ENCODE data around the gene KLC1. TPM values are rescaled to one million over a fixed set of nuclear protein-coding genes. Genes with fewer than 3 reads are reported as not detected.

KLC1 gene
- total RNA-seq, 2 donors from 2014 or later: 78.1 to 112 TPM

GRCh38 chr14:103749452-103749851 is 120.4 kb downstream of the KLC1 start:
- DNase-seq: no peak
- Histone ChIP-seq H3K36me3 (no peaks in the 10 kb centered on the region), H3K9me3 (no peaks in the 10 kb centered on the region), H3K27me3 (no peaks in the 10 kb centered on the region), H3K27ac (no peak overlapping the region), H3K4me1 (no peaks in the 10 kb centered on the region), H3K9ac (ENCODE audit: low read depth in 2 of 2, low read length in 2 of 2) (no peak overlapping the region), H3K4me3 (no peak overlapping the region)
- intact Hi-C loops (cut with DNase I): no loop called here
- no peak for TF ChIP-seq CTCF (IDR thresholded peaks at IDR 0.05)

DNA sequence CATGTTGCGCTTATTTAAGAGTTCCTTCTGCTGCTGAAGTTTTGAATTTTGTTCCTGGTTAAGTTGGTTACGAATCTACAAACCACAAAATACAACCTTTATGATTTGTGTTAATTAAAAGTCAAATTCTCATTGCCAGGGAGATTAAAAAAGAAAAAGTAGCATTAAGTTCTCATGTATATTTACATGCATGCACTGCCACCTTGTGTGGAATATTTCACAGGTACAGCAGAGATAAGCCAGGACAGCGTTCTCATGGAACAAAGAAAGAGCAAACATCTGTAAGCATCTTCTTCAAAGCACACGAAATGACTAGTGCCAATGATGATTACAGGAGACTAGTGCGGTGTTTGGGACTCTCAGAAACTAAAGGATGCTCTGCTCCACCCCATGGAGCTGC is 120.8 kb downstream of the KLC1 start:
- DNase-seq: no peak
- no peaks in the 10 kb centered on the region for H3K9me3 ChIP-seq
- no peaks in the 10 kb centered on the region for H3K4me1 ChIP-seq
- no peaks in the 10 kb centered on the region for H3K27me3 ChIP-seq
- intact Hi-C loops (cut with DNase I): no loop called here
- no peak overlapping the region for H3K4me3 ChIP-seq
- no peak overlapping the region for H3K27ac ChIP-seq
- no peaks in the 10 kb centered on the region for H3K36me3 ChIP-seq
- TF ChIP-seq CTCF (IDR thresholded peaks at IDR 0.05): no peak
- no peak overlapping the region for H3K9ac ChIP-seq (ENCODE audit: low read depth in 2 of 2, low read length in 2 of 2)

Other genes with a start within 250 kb of the KLC1 start
- gene MARK3, start 243.8 kb upstream of the KLC1 start, total RNA-seq: 10 to 100 TPM; 52.5 to 63.6 TPM
- gene CKB, start 106.4 kb upstream of the KLC1 start, total RNA-seq: 1,000 to 10,000 TPM; 1,501 to 4,641 TPM
- 10 to 100 TPM in 1 of 2 donors, 1 to 10 TPM in 1; 10.0 to 17.8 TPM for gene TRMT61A, start 100.0 kb upstream of the KLC1 start, total RNA-seq
- gene BAG5, start 66.6 kb upstream of the KLC1 start, total RNA-seq: 10 to 100 TPM; 26.8 to 29.7 TPM
- gene COA8, start 66.3 kb upstream of the KLC1 start, total RNA-seq: 10 to 100 TPM; 37.1 to 41.5 TPM
- 10 to 100 TPM in 1 of 2 donors, 1 to 10 TPM in 1; 8.3 to 70.0 TPM for gene XRCC3, start 86.2 kb downstream of the KLC1 start, total RNA-seq
- 10 to 100 TPM; 49.3 to 68.9 TPM for gene ZFYVE21, start 86.6 kb downstream of the KLC1 start, total RNA-seq
- gene PPP1R13B, start 218.4 kb downstream of the KLC1 start, total RNA-seq: 10 to 100 TPM; 41.1 to 48.3 TPM

Measured in colonic mucosa (tissue), 4 donors.